Purkinje cell (primary cell): Measurements from ENCODE around the gene ZNF185. TPM values are rescaled to one million over a fixed set of nuclear protein-coding genes. Genes with fewer than 3 reads are reported as not detected.

Experiments used
- polyA plus RNA-seq: library from polyadenylated mRNA; unstranded; fragments of >200 nt; fragmentation: Nextera tagmentation; gene quantifications from 2 replicates; pipeline ENCODE4 v1.2.1, GENCODE V29; 2014

The ZNF185 gene
- polyA plus RNA-seq: 1.1 TPM in 1 of 2 replicates, not detected in the other

DNA sequence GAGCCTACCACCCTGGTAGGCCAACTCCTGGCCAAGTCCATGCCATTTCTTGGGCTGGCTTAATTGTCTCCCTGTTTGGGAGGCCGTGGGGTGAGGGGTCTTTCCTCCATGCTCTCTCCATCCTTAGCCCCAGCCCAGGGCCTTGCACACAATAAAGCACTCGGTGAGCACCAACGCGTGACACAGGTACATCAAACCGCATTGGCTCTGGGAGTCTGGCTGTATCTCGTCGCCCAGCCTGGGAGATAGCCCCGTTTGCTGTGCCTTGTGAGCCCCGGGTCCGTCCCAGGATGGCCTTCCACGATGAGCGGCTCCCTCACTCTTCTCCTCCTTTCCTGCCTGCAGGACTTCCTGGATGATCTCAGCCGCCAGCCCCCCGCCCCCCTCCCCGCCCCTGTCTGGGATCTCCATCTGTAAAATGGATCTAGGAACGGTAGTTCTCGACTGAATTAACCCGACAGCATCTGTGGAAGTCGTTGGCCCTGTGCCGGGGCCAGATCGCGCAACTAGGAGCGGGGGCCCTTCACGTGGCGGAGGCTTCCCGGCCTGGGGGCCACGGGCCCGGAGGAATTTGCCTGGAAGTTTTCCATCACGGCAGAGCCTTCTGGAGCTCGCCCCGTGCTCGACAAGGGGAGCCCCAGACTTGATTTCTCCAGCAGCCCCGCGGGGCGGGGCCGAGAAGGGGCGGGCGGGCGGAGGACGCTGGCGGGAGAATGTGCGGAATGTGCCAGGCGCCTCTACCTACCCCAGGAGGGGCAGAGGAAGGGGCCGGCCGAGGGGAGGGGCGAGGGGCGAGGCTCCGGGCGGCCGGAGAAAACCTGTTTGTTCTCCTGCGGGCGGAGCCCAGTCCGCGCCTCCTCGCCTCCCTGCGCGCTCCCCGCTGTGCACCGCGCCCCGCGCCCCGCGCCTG lies at the start of gene ZNF185:
Gene ZNF185, plus strand, starts transcription at position 846 of the 910 bp plus-strand sequence. CDS start 16,423 bp downstream, outside the sequence.

Other genes starting within 250 kb of the ZNF185 start
- gene MAGEA3, start 199.3 kb upstream of the ZNF185 start, polyA plus RNA-seq: not detected in 2 replicates
- gene CSAG2, start 188.8 kb upstream of the ZNF185 start, polyA plus RNA-seq: not detected in 2 replicates
- gene MAGEA2B, start 183.4 kb upstream of the ZNF185 start, polyA plus RNA-seq: not detected in 2 replicates
- gene CSAG1, start 164.3 kb upstream of the ZNF185 start, polyA plus RNA-seq: 0.86 TPM in 1 of 2 replicates, not detected in the other
- gene MAGEA12, start 164.3 kb upstream of the ZNF185 start, polyA plus RNA-seq: not detected in 2 replicates
- gene MAGEA2, start 144.2 kb upstream of the ZNF185 start, polyA plus RNA-seq: not detected in 2 replicates
- gene CSAG3, start 138.8 kb upstream of the ZNF185 start, polyA plus RNA-seq: not detected in 2 replicates
- not detected in 2 replicates for gene MAGEA6, start 128.4 kb upstream of the ZNF185 start, polyA plus RNA-seq
- gene CETN2, start 67.3 kb upstream of the ZNF185 start, polyA plus RNA-seq: 115 and 119 TPM in 2 replicates
- 16.4 and 20.0 TPM in 2 replicates for gene NSDHL, start 67.0 kb upstream of the ZNF185 start, polyA plus RNA-seq
- gene PNMA5, start 96.0 kb downstream of the ZNF185 start, polyA plus RNA-seq: 0.32 TPM in 1 of 2 replicates, not detected in the other
- 4.1 and 5.0 TPM in 2 replicates for gene PNMA3, start 158.4 kb downstream of the ZNF185 start, polyA plus RNA-seq
- 8.3 and 14.3 TPM in 2 replicates for gene PNMA6A, start 174.4 kb downstream of the ZNF185 start, polyA plus RNA-seq